HCT116 (cell line): ENCODE measurements around the gene MVB12A. TPM values are rescaled to one million over a fixed set of nuclear protein-coding genes. Genes with fewer than 3 reads are reported as not detected.

ENCODE experiments used
- ATAC-seq: fragments of 200-7000 bp; cut with Tn5 transposase; 2 replicates; pipeline ENCODE4 v1.9.1; 2020; ENCODE audit warnings: mild to moderate bottlenecking, moderate library complexity
- BruUV-seq: library from RNA; stranded (reverse); fragments of 400-500 nt; replicated peaks from 2 replicates; lab custom pipeline; 2021; lab: Mats Ljungman, UMichigan
- CTCF ChIA-PET: fragments of 300-600 bp; sonication (Branson Sonifier 250); formaldehyde crosslinking; loops from one replicate; lab custom pipeline; 2021; ENCODE audit warnings: antibody characterized with exemption; lab: Charles Lee
- POLR2A ChIA-PET: fragments of 300-600, 350-600 bp; sonication (Branson Sonifier 250); formaldehyde crosslinking; loops from one replicate; lab custom pipeline; 2021; ENCODE audit warnings: antibody characterized with exemption; lab: Charles Lee
- RAD21 ChIA-PET, 2 experiments: fragments of 300-600 bp; sonication (Branson Sonifier 250); formaldehyde crosslinking; loops; one replicate each; lab custom pipeline; 2023; ENCODE audit warnings: low total read pairs in 2 of 2; ENCODE audit not compliant: uncharacterized antibody in 2 of 2, unreplicated experiment in 2 of 2, low non-redundant PET in 1 of 2; lab: Charles Lee
- DNase-seq: peaks from one replicate; pipeline ENCODE4 v3.0.0-alpha.2; 2010; ENCODE audit warnings: low read depth, low spot score
- H2AFZ ChIP-seq: fragments of 200-600 bp; shearing (Covaris generic), sonication (generic); 2 replicates; pipeline ENCODE4 v1.6.1; 2017; ENCODE audit warnings: low read depth, mixed run types, mixed read lengths, antibody characterized with exemption, low read length; ENCODE audit not compliant: poor library complexity, severe bottlenecking
- H3K27ac ChIP-seq: 2 replicates; pipeline ENCODE4 v1.5.1; 2012; ENCODE audit warnings: low read depth, low read length
- H3K27me3 ChIP-seq: fragments of 200-600 bp; sonication (generic); 2 replicates; pipeline ENCODE4 v1.6.1; 2016; ENCODE audit warnings: mixed run types, low read length, mixed read lengths; ENCODE audit not compliant: insufficient read depth
- H3K36me3 ChIP-seq, 2 experiments: fragments of 200-500 bp in 1 of 2; fragments of 200-600 bp in 1 of 2; sonication (Bioruptor generic) in 1 of 2; sonication (generic) in 1 of 2; 2 replicates each; pipeline versions ENCODE4 v1.5.1 to v1.6.1; 2014 to 2016; ENCODE audit warnings: low read length in 2 of 2, inconsistent platforms in 1 of 2, mixed read lengths in 1 of 2, mixed run types in 1 of 2; ENCODE audit not compliant: insufficient read depth in 2 of 2, control insufficient read depth in 1 of 2
- H3K4me1 ChIP-seq, 2 experiments: fragments of 200-600 bp in 1 of 2; sonication (generic) in 1 of 2; 2 replicates each; pipeline versions ENCODE4 v1.5.1 to v1.6.1; 2012 to 2017; ENCODE audit warnings: low read length in 2 of 2, inconsistent platforms in 1 of 2, mild to moderate bottlenecking in 1 of 2, mixed read lengths in 1 of 2, mixed run types in 1 of 2, moderate library complexity in 1 of 2; ENCODE audit not compliant: insufficient read depth in 2 of 2, control insufficient read depth in 1 of 2
- H3K4me2 ChIP-seq: fragments of 200-600 bp; sonication (generic); 2 replicates; pipeline ENCODE4 v1.6.1; 2017; ENCODE audit warnings: mixed run types, low read length, mixed read lengths
- H3K4me3 ChIP-seq, 2 experiments: fragments of 200-600 bp in 1 of 2; sonication (generic) in 1 of 2; replicated peaks in 1 of 2; 2 replicates each; pipeline ENCODE4 v1.5.1; 2011 to 2016; ENCODE audit warnings: low read length in 2 of 2, control low read depth in 1 of 2, low read depth in 1 of 2, mild to moderate bottlenecking in 1 of 2, mixed read lengths in 1 of 2, mixed run types in 1 of 2
- H3K79me2 ChIP-seq: fragments of 200-600 bp; sonication (generic); 2 replicates; pipeline ENCODE4 v1.6.1; 2017; ENCODE audit warnings: mild to moderate bottlenecking, mixed run types, low read length, moderate library complexity, mixed read lengths; ENCODE audit not compliant: insufficient read depth
- H3K9ac ChIP-seq: fragments of 200-600 bp; sonication (generic); 2 replicates; pipeline ENCODE4 v1.6.1; 2016; ENCODE audit warnings: low read length, mixed read lengths
- H3K9me2 ChIP-seq: fragments of 200-600 bp; sonication (generic), shearing (Covaris generic); 2 replicates; pipeline ENCODE4 v1.6.1; 2017; ENCODE audit warnings: mixed run types, mild to moderate bottlenecking, moderate library complexity; ENCODE audit not compliant: insufficient read depth
- H3K9me3 ChIP-seq, 2 experiments: fragments of 200-500 bp in 1 of 2; fragments of 200-600 bp in 1 of 2; sonication (Bioruptor generic) in 1 of 2; sonication (generic) in 1 of 2; 2 replicates each; pipeline ENCODE4 v1.6.1; 2014 to 2017; ENCODE audit warnings: low read length in 2 of 2, mixed read lengths in 2 of 2, inconsistent platforms in 1 of 2, low read depth in 1 of 2, mild to moderate bottlenecking in 1 of 2, mixed run types in 1 of 2, moderate library complexity in 1 of 2; ENCODE audit not compliant: control insufficient read depth in 1 of 2, insufficient read depth in 1 of 2
- H4K20me1 ChIP-seq: fragments of 200-600 bp; sonication (generic), shearing (Covaris generic); 2 replicates; pipeline ENCODE4 v1.6.1; 2017; ENCODE audit warnings: mixed run types, mild to moderate bottlenecking, moderate library complexity; ENCODE audit not compliant: insufficient read depth
- CEBPB ChIP-seq: IDR thresholded peaks from 2 replicates; pipeline ENCODE4 v1.6.1; 2012; ENCODE audit warnings: low read depth
- CTCF ChIP-seq, 3 experiments: fragments of 200-600 bp in 1 of 3; sonication (generic) in 1 of 3; IDR thresholded peaks in 2 of 3; conservative IDR thresholded peaks in 1 of 3; 2 replicates each; pipeline ENCODE4 v1.5.1; 2012 to 2017; ENCODE audit warnings: low read depth in 2 of 3, low read length in 2 of 3, antibody characterized with exemption in 1 of 3, borderline replicate concordance in 1 of 3, control low read depth in 1 of 3, mild to moderate bottlenecking in 1 of 3, mixed read lengths in 1 of 3, mixed run types in 1 of 3, moderate library complexity in 1 of 3; ENCODE audit not compliant: insufficient read depth in 1 of 3
- EGR1 ChIP-seq: IDR thresholded peaks from 2 replicates; pipeline ENCODE4 v1.6.1; 2012; ENCODE audit warnings: low read depth
- EZH2phosphoT487 ChIP-seq: fragments of 200-600 bp; IDR thresholded peaks from 2 replicates; pipeline ENCODE4 v1.6.1; 2018; ENCODE audit warnings: antibody characterized with exemption, borderline replicate concordance
- MAX ChIP-seq: IDR thresholded peaks from 2 replicates; pipeline ENCODE4 v1.6.1; 2012
- POLR2A ChIP-seq: IDR thresholded peaks from 2 replicates; pipeline ENCODE4 v1.7.0; 2011; ENCODE audit warnings: borderline replicate concordance; ENCODE audit not compliant: insufficient read depth, insufficient read length; ENCODE audit errors: extremely low read depth
- RAD21 ChIP-seq: IDR thresholded peaks from 2 replicates; pipeline ENCODE4 v1.6.1; 2012; ENCODE audit warnings: low read depth, mild to moderate bottlenecking
- REST ChIP-seq: IDR thresholded peaks from 2 replicates; pipeline ENCODE4 v1.6.1; 2012; ENCODE audit warnings: low read depth
- SIN3A ChIP-seq: IDR thresholded peaks from 2 replicates; pipeline ENCODE4 v1.6.1; 2012; ENCODE audit warnings: low read depth
- SP1 ChIP-seq: IDR thresholded peaks from 2 replicates; pipeline ENCODE4 v1.6.1; 2012; ENCODE audit warnings: low read depth
- TCF7L2 ChIP-seq: IDR thresholded peaks from 2 replicates; pipeline ENCODE4 v1.7.0; 2011; ENCODE audit warnings: borderline replicate concordance, inconsistent platforms; ENCODE audit not compliant: insufficient read depth, insufficient read length; ENCODE audit errors: extremely low read depth
- YY1 ChIP-seq: IDR thresholded peaks from 2 replicates; pipeline ENCODE4 v1.6.1; 2011; ENCODE audit warnings: low read length, low read depth, moderate library complexity, mild to moderate bottlenecking; ENCODE audit not compliant: insufficient replicate concordance; ENCODE audit errors: extremely low read depth
- ZNF274 ChIP-seq: fragments of 200-500 bp; sonication (Bioruptor generic); IDR thresholded peaks from 2 replicates; pipeline ENCODE4 v1.6.1; 2014; ENCODE audit warnings: mild to moderate bottlenecking, low read depth, low read length, inconsistent platforms
- intact Hi-C: fragments of 100-400 bp; cut with micrococcal nuclease; formaldehyde crosslinking; loops from 2 replicates; pipeline ENCODE4 v1.10.0; 2022
- total RNA-seq: library from RNA; stranded (reverse); gene quantifications from one replicate; pipeline ENCODE4 v1.2.1, GENCODE V29; 2021; ENCODE audit not compliant: unreplicated experiment

The MVB12A gene
- total RNA-seq, 1 experiment from 2014 or later: 91.7 TPM

- no peak overlapping the region for H2AFZ ChIP-seq
These were observed 36.3 kb downstream of the MVB12A start for GRCh38 chr19:17456127-17456526.

More at GRCh38 chr19:17456127-17456526, 36.3 kb downstream of the MVB12A start:
- CTCF ChIA-PET: interaction anchor here (0.6 kb wide), 1 partner anchor 150 kb away, joined by 4 read pairs; no protein-coding TSS in a partner anchor
- Histone ChIP-seq H4K20me1 (no peaks in the 10 kb centered on the region), H3K27ac (no peak overlapping the region), H3K36me3 (no peaks in the 10 kb centered on the region), H3K9me2 (no peaks in the 10 kb centered on the region), H3K79me2 (no peaks in the 10 kb centered on the region), H3K4me3 (no peak overlapping the region), H3K4me1 (peaks cover 11 to 27% of the 10 kb centered on the region in 2 experiments), H3K27me3 (no peaks in the 10 kb centered on the region), H3K9ac (no peak overlapping the region), H3K9me3 (no peaks in the 10 kb centered on the region), H3K4me2 (no peak overlapping the region)
- DNase-seq (no peak), ATAC-seq (no peak)
- POLR2A ChIA-PET: no interaction called here
- intact Hi-C loops: loop anchor here (10.0 kb wide), 1 partner anchor 229 kb away; the partner anchor contains the start of gene UNC13A
- TF ChIP-seq SP1: no peak
- no peak for TF ChIP-seq MAX
- TF ChIP-seq CTCF (IDR thresholded peaks at IDR 0.05 in 2 of 3, conservative IDR thresholded peaks at IDR 0.05 in 1 of 3; ENCODE audit: borderline replicate concordance in 1 of 3, insufficient read depth in 1 of 3, low read depth in 2 of 3, low read length in 2 of 3): no peak
- TF ChIP-seq EGR1: no peak
- no peak for TF ChIP-seq RAD21
- TF ChIP-seq ZNF274: no peak
- TF ChIP-seq EZH2phosphoT487: no peak
- no peak for TF ChIP-seq YY1
- no peak for TF ChIP-seq SIN3A
- TF ChIP-seq REST: no peak
- no peak for TF ChIP-seq TCF7L2
- TF ChIP-seq POLR2A: no peak
- TF ChIP-seq CEBPB: no peak
- BruUV-seq: no TSS peak
- RAD21 ChIA-PET: no interaction called here
